ENCODE results near the gene SACM1L.

Gene SACM1L

GRCh38 chr3:45773072-45773471, 83.9 kb downstream of the SACM1L start:
- Histone ChIP-seq H3K9me2 (replicated peaks; ENCODE audit: insufficient read depth, low read length) (no peaks in the 10 kb centered on the region), H4K20me1 (ENCODE audit: insufficient read depth, low read length) (no peaks in the 10 kb centered on the region), H3K9me3 (replicated peaks; ENCODE audit: insufficient read depth, low read length) (no peaks in the 10 kb centered on the region), H3K9ac (ENCODE audit: low read length) (no peak overlapping the region), H3K27ac (ENCODE audit: low read length) (no peak overlapping the region), H2AFZ (ENCODE audit: low read length) (no peak overlapping the region), H3K79me2 (ENCODE audit: low read length) (no peaks in the 10 kb centered on the region), H3K4me3 (ENCODE audit: low read length) (no peak overlapping the region), H3F3A (ENCODE audit: insufficient read depth, low read length) (no peaks in the 10 kb centered on the region), H3K27me3 (replicated peaks; ENCODE audit: insufficient read depth, low read length) (no peaks in the 10 kb centered on the region), H3K4me2 (ENCODE audit: low read depth, low read length) (no peak overlapping the region), H3K36me3 (replicated peaks; ENCODE audit: insufficient read depth, low read length) (no peaks in the 10 kb centered on the region), H3K4me1 (ENCODE audit: low read length) (no peaks in the 10 kb centered on the region)
- no peak for DNase-seq
- TF ChIP-seq, protein P1, sequence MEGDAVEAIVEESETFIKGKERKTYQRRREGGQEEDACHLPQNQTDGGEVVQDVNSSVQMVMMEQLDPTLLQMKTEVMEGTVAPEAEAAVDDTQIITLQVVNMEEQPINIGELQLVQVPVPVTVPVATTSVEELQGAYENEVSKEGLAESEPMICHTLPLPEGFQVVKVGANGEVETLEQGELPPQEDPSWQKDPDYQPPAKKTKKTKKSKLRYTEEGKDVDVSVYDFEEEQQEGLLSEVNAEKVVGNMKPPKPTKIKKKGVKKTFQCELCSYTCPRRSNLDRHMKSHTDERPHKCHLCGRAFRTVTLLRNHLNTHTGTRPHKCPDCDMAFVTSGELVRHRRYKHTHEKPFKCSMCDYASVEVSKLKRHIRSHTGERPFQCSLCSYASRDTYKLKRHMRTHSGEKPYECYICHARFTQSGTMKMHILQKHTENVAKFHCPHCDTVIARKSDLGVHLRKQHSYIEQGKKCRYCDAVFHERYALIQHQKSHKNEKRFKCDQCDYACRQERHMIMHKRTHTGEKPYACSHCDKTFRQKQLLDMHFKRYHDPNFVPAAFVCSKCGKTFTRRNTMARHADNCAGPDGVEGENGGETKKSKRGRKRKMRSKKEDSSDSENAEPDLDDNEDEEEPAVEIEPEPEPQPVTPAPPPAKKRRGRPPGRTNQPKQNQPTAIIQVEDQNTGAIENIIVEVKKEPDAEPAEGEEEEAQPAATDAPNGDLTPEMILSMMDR (IDR thresholded peaks at IDR 0.05; ENCODE audit: low read length): no peak
- TF ChIP-seq EZH2 (optimal IDR thresholded peaks at IDR 0.05; ENCODE audit: low read depth, low read length) (no peak), EZH2phosphoT487 (IDR thresholded peaks at IDR 0.05; ENCODE audit: low read length) (no peak)

- H3K27me3 ChIP-seq (replicated peaks; ENCODE audit: insufficient read depth, low read length): no peaks in the 10 kb centered on the region
- no peaks in the 10 kb centered on the region for H4K20me1 ChIP-seq (ENCODE audit: insufficient read depth, low read length)
- H3K4me1 ChIP-seq (ENCODE audit: low read length): no peaks in the 10 kb centered on the region
- H3K4me3 ChIP-seq (ENCODE audit: low read length): no peak overlapping the region
- no peaks in the 10 kb centered on the region for H3K9me2 ChIP-seq (replicated peaks; ENCODE audit: insufficient read depth, low read length)
- H3K4me2 ChIP-seq (ENCODE audit: low read depth, low read length): no peak overlapping the region
- no peak for DNase-seq
- no peaks in the 10 kb centered on the region for H3K79me2 ChIP-seq (ENCODE audit: low read length)
- no peaks in the 10 kb centered on the region for H3F3A ChIP-seq (ENCODE audit: insufficient read depth, low read length)
- H3K36me3 ChIP-seq (replicated peaks; ENCODE audit: insufficient read depth, low read length): no peaks in the 10 kb centered on the region
- H3K9ac ChIP-seq (ENCODE audit: low read length): no peak overlapping the region
- H3K27ac ChIP-seq (ENCODE audit: low read length): no peak overlapping the region
- no peaks in the 10 kb centered on the region for H3K9me3 ChIP-seq (replicated peaks; ENCODE audit: insufficient read depth, low read length)
- TF ChIP-seq EZH2 (optimal IDR thresholded peaks at IDR 0.05; ENCODE audit: low read depth, low read length): no peak
- H2AFZ ChIP-seq (ENCODE audit: low read length): no peak overlapping the region
Measured at GRCh38 chr3:45773714-45774449, 84.7 kb downstream of the SACM1L start.

DNA sequence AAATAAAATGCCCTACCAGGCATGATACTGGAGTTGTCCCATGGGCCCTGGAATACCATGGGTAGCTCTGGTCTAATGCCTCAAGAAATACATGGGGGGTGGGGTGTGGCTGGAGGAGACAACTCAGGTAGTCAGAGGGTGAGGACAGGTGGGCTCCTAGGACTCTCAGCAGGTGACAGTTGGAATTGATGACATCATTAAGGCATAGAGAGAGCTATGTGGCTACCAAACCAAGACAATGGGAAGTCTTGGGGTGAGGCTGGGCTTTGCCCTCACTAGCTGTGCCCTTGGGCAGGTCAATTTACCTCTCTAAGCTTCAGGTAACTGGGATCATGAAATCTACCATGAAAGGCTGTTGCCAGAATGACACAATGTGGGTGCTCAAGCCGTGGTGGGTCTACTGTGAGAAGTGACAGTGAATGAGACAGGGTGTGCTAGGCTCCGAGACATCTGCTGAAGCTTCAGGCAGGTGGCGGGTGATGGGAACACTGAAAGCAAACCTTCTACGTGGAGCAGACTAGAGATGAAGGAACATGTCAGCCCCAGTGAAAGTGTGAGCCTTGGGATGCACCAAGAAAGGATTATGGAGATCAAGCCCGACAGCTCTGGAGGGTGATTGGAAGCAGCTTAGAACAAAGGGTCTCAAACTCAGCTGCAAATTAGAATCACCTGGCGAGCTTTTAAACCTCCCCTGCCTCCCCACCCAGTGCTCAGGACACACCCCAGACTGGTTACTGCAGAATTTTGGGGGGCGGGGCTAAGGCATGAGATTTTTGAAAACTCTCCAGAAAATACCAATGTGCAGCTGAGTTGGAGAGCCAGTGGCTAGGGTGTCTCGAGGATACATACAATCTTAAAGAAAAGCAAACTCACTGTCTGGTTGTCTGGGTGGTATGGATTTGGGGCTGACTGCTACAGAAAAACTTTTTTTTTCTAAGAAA, 85.7 kb downstream of the SACM1L start:
- Histone ChIP-seq H3K4me2 (ENCODE audit: low read depth, low read length) (no peak overlapping the region), H3K79me2 (ENCODE audit: low read length) (no peaks in the 10 kb centered on the region), H2AFZ (ENCODE audit: low read length) (no peak overlapping the region), H3K9me3 (replicated peaks; ENCODE audit: insufficient read depth, low read length) (no peaks in the 10 kb centered on the region), H3K4me3 (ENCODE audit: low read length) (no peak overlapping the region), H3K27me3 (replicated peaks; ENCODE audit: insufficient read depth, low read length) (no peaks in the 10 kb centered on the region), H3K36me3 (replicated peaks; ENCODE audit: insufficient read depth, low read length) (no peaks in the 10 kb centered on the region), H4K20me1 (ENCODE audit: insufficient read depth, low read length) (no peaks in the 10 kb centered on the region), H3K9me2 (replicated peaks; ENCODE audit: insufficient read depth, low read length) (no peaks in the 10 kb centered on the region), H3K4me1 (ENCODE audit: low read length) (no peaks in the 10 kb centered on the region), H3F3A (ENCODE audit: insufficient read depth, low read length) (no peaks in the 10 kb centered on the region), H3K27ac (ENCODE audit: low read length) (no peak overlapping the region), H3K9ac (ENCODE audit: low read length) (no peak overlapping the region)
- DNase-seq: no peak
- no peak for TF ChIP-seq EZH2 (optimal IDR thresholded peaks at IDR 0.05; ENCODE audit: low read depth, low read length)
- TF ChIP-seq EZH2phosphoT487 (IDR thresholded peaks at IDR 0.05; ENCODE audit: low read length): no peak
- TF ChIP-seq, protein P1 (IDR thresholded peaks at IDR 0.05; ENCODE audit: low read length): no peak

Data from MM.1S (cell line).